Heart left ventricle (tissue), 16 donors: ENCODE measurements around the gene MLPH. TPM values are rescaled to one million over a fixed set of nuclear protein-coding genes. Genes with fewer than 3 reads are reported as not detected.

Experiments
- ATAC-seq, 4 donors: fragments of 200-7000 bp; cut with Tn5 transposase; one replicate each; pipeline ENCODE4 v1.9.1; 2020 to 2022; ENCODE audit warnings: moderate library complexity in 4 of 4, mild to moderate bottlenecking in 3 of 4, moderate number of reproducible peaks in 1 of 4
- DNase-seq, 5 donors: peaks; one replicate each; pipeline ENCODE4 v3.0.0-alpha.2; 2020
- H3K27ac ChIP-seq, 12 donors: fragments of 200-600 bp; sonication (generic) in 4 of 12; one replicate each; pipeline versions ENCODE4 v1.5.0 to v1.8.0; 2016 to 2022; ENCODE audit warnings: mild to moderate bottlenecking in 2 of 12
- H3K27me3 ChIP-seq, 9 donors: fragments of 200-600 bp; sonication (generic) in 2 of 9; one replicate each; pipeline versions ENCODE4 v1.5.1 to v1.8.0; 2016 to 2022; ENCODE audit warnings: mild to moderate bottlenecking in 3 of 9
- H3K36me3 ChIP-seq, 9 donors: fragments of 200-600 bp; sonication (generic) in 2 of 9; one replicate each; pipeline versions ENCODE4 v1.5.0 to v1.8.0; 2018 to 2022; ENCODE audit warnings: mild to moderate bottlenecking in 2 of 9
- H3K4me1 ChIP-seq, 12 donors: fragments of 200-600 bp; sonication (generic) in 4 of 12; one replicate each; pipeline versions ENCODE4 v1.5.0 to v1.8.0; 2016 to 2022; ENCODE audit warnings: mild to moderate bottlenecking in 3 of 12
- H3K4me3 ChIP-seq, 12 donors: fragments of 200-600 bp; sonication (generic) in 4 of 12; one replicate each; pipeline versions ENCODE4 v1.5.0 to v1.8.0; 2017 to 2022; ENCODE audit warnings: mild to moderate bottlenecking in 9 of 12, moderate library complexity in 4 of 12
- H3K9me3 ChIP-seq, 12 donors: fragments of 200-600 bp; sonication (generic) in 4 of 12; one replicate each; pipeline versions ENCODE4 v1.5.0 to v1.8.0; 2016 to 2022; ENCODE audit warnings: mild to moderate bottlenecking in 1 of 12
- CTCF ChIP-seq, 12 donors: fragments of 200-600 bp; sonication (generic) in 4 of 12; IDR thresholded peaks; one replicate each; pipeline versions ENCODE4 v1.5.0 to v1.8.0; 2018 to 2022; ENCODE audit warnings: antibody characterized with exemption in 12 of 12, mild to moderate bottlenecking in 5 of 12
- POLR2A ChIP-seq, 2 donors: fragments of 450-650 bp; IDR thresholded peaks; one replicate each; pipeline ENCODE4 v1.6.1; 2017; ENCODE audit warnings: antibody characterized with exemption in 2 of 2, mild to moderate bottlenecking in 2 of 2, moderate library complexity in 2 of 2
- WGBS, 4 donors: extraction: QIAGEN DNeasy Blood & Tissue Kit in 2 of 4; methylation state at CpG; one replicate each; pipeline versions ENCODE4 v1.1.5 to v1.1.7; 2013 to 2018; 5-methylcytosine and 5-hydroxymethylcytosine counted together
- intact Hi-C, 10 donors: fragments of 100-400 bp; cut with DNase I; formaldehyde crosslinking; loops; one replicate each; pipeline versions ENCODE4 v1.11.1 to v1.14.2; 2022
- polyA plus RNA-seq, 2 donors: library from polyadenylated mRNA; stranded (reverse); fragments of 200-250 nt; gene quantifications; one replicate each; pipeline ENCODE4 v1.2.3, GENCODE V29; 2013
- total RNA-seq, 9 donors: library from RNA; depleted of rRNA in 2 of 9; stranded (reverse); fragments of >200 nt in 2 of 9; fragmentation: NEBNext Ultra II Directional in 3 of 9; extraction: Animal tissue kit (Norgen Biotek cat#: 25700) in 3 of 9; gene quantifications; one replicate each; pipeline versions ENCODE4 v1.1.0 to v1.2.4, GENCODE V29; 2016 to 2023
- donor health status: ischemic (EF 13 %, LVEDD 7.1; RV severe dilation, severe dysfunction).
- donor health status: healthy with polysubstance abuse.
- donor health status: DM: no; HTN: yes; CAD: no.
- donor health status: DM: no; HTN: no; CAD: no.
- donor health status: ischemic (EF 25% LVEDD 6.9; RV normal size, moderate dysfunction).
- donor health status: ischemic (EF 25% LVEDD 5.7; RV mildly dilated, moderate dysfunction).
- donor health status: healthy.
- donor health status: DM: yes; HTN: yes; CAD: no.
- donor health status: ischemic (EF 35%, LVEDD 5.7; RV mildly dilated, moderate dysfunction).
- donor health status: nonischemic (EF 11% LVEDD 7.7; RV severe dilation, severe dysfunction).
- donor health status: DM: yes; HTN: yes; CAD: no.
- donor health status: PGD.
- donor health status: ischemic (EF 29% LVEDD 5.4; RV normal size, mild dysfunction).
- donor health status: nonischemic (EF 23%, LVEDD 6.1; RV moderate dilation, normal function).

MLPH gene
- total and polyA plus RNA-seq, 11 donors: 18.3 to 60.3 (median 30.7) TPM

DNA sequence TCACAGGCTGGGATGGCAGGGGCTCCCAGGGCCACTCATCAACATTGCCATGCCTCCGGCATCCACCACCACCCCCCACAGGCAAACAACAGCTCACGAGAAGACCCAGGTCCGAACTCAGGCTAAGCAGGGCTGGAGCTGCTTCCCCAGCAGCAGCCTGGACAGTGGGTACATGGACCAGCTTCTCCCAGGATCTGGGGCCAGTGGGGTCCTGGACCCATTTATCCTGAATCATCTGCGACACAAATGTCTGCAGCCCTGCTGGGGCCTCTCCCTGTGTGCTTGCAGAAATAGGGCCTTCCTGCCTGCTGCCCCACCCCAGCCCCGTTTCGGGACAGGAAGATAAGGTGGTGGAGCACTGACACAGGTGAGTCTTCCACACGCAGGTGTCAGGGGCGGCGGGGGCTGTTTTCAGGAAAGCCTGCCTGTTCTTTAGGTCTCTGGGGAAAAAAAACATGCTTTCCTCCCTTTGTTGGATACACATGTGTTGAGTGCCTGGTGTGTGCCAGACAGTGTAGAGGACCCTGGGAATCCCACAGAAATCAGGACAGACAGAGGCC, 83.8 kb downstream of the MLPH start:
- intact Hi-C loops: loop anchor here in 8 of 10 donors (1.0 to 10.0 kb wide), 9 partner anchors 56 to 479 kb away; no protein-coding TSS in a partner anchor
- Histone ChIP-seq H3K27ac (no peak overlapping the region), H3K4me3 (no peak overlapping the region), H3K27me3 (no peaks in the 10 kb centered on the region), H3K9me3 (no peaks in the 10 kb centered on the region), H3K36me3 (no peaks in the 10 kb centered on the region), H3K4me1 (peaks cover 0 to 29% (median 12%) of the 10 kb centered on the region in 12 donors)
- peak in 1 of 5 donors; percentile 15 for DNase-seq
- 81 to 89% (median 84%) methylated on average over 9 of the region's 9 CpGs for WGBS, 4 donors
- no peak for TF ChIP-seq CTCF (IDR thresholded peaks at IDR 0.05)
- no peak for TF ChIP-seq POLR2A (IDR thresholded peaks at IDR 0.05)
- ATAC-seq: no peak

DNA sequence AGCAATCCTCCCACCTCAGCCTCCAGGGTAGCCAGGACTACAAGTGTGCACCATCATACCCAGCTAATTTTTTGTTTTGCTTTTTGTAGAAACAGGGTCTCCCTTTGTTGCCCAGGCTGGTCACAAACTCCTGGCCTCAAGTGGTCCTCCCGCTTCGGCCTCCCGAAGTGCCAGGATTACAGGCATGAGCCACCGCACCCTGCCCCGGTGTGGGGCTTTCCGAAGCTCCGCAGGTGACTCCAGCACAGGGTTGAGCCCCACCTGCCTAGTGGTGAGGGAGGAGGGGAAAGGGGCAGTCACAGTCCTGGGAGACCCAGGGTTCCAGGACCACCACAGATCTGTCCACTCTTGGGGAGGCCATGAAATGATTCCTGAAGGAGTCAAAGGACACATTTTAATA, 84.5 kb downstream of the MLPH start:
- peaks cover 0 to 29% (median 12%) of the 10 kb centered on the region in 12 donors for H3K4me1 ChIP-seq
- no peaks in the 10 kb centered on the region for H3K27me3 ChIP-seq
- no peaks in the 10 kb centered on the region for H3K36me3 ChIP-seq
- H3K9me3 ChIP-seq: no peaks in the 10 kb centered on the region
- peak in 1 of 5 donors; percentile 15 for DNase-seq
- no peak for TF ChIP-seq POLR2A (IDR thresholded peaks at IDR 0.05)
- TF ChIP-seq CTCF (IDR thresholded peaks at IDR 0.05): no peak
- ATAC-seq: peak in 1 of 4 donors; percentile 3
- no peak overlapping the region for H3K27ac ChIP-seq
- intact Hi-C loops: loop anchor here in 8 of 10 donors (1.0 to 10.0 kb wide), 9 partner anchors 56 to 479 kb away; no protein-coding TSS in a partner anchor
- no peak overlapping the region for H3K4me3 ChIP-seq
- WGBS, 4 donors: 78 to 96% (median 89%) methylated on average over 7 of the region's 7 CpGs

GRCh38 chr2:237572021-237572741, 85.1 kb downstream of the MLPH start:
- Histone ChIP-seq H3K4me1 (peaks cover 0 to 29% (median 12%) of the 10 kb centered on the region in 12 donors), H3K4me3 (peak overlapping the region in 3 of 12 donors; percentile 3 to 31 (median 22)), H3K36me3 (no peaks in the 10 kb centered on the region), H3K9me3 (no peaks in the 10 kb centered on the region), H3K27ac (no peak overlapping the region), H3K27me3 (no peaks in the 10 kb centered on the region)
- ATAC-seq (peak; percentile 83 to 94 (median 90)), DNase-seq (peak; percentile 91 to 95 (median 93))
- intact Hi-C loops: loop anchor here (1.0 to 10.0 kb wide), 14 partner anchors 59 to 480 kb away; no protein-coding TSS in a partner anchor
- TF ChIP-seq CTCF (IDR thresholded peaks at IDR 0.05) (peak; percentile 95 to 100 (median 98)), POLR2A (IDR thresholded peaks at IDR 0.05) (no peak)
- 6 to 9% (median 8%) methylated on average over 10 to 24 of the region's 24 CpGs for WGBS, 4 donors

- Histone ChIP-seq H3K27me3 (no peaks in the 10 kb centered on the region), H3K9me3 (no peaks in the 10 kb centered on the region), H3K4me1 (peaks cover 0 to 29% (median 12%) of the 10 kb centered on the region in 12 donors), H3K4me3 (no peak overlapping the region), H3K27ac (no peak overlapping the region), H3K36me3 (no peaks in the 10 kb centered on the region)
- DNase-seq: no peak
- TF ChIP-seq CTCF (IDR thresholded peaks at IDR 0.05): no peak
- TF ChIP-seq POLR2A (IDR thresholded peaks at IDR 0.05): no peak
- intact Hi-C loops: loop anchor here (1.0 to 10.0 kb wide), 14 partner anchors 59 to 480 kb away; no protein-coding TSS in a partner anchor
- 83 to 96% (median 88%) methylated on average over 4 of the region's 4 CpGs for WGBS, 4 donors
- peak in 1 of 4 donors; percentile 5 for ATAC-seq
Measured at GRCh38 chr2:237572742-237573101, 85.7 kb downstream of the MLPH start.
